Thyroid gland (tissue), 4 donors: ENCODE measurements around the gene MAGI2.

Experiments
- POLR2A ChIP-seq, 2 donors: fragments of 450-650 bp; IDR thresholded peaks; one replicate each; pipeline ENCODE4 v1.6.1; 2017; ENCODE audit warnings: antibody characterized with exemption in 2 of 2, mild to moderate bottlenecking in 2 of 2, moderate library complexity in 1 of 2
- TF ChIP-seq, protein P1 (sequence below), 6 experiments: fragments of 200-600 bp in 3 of 6; fragments of 450-650 bp in 3 of 6; sonication (generic) in 3 of 6; IDR thresholded peaks; one replicate each; pipeline ENCODE4 v1.5.1; 2016 to 2019; ENCODE audit warnings: antibody characterized with exemption in 6 of 6, mild to moderate bottlenecking in 2 of 6, inconsistent platforms in 1 of 6, moderate library complexity in 1 of 6

DNA sequence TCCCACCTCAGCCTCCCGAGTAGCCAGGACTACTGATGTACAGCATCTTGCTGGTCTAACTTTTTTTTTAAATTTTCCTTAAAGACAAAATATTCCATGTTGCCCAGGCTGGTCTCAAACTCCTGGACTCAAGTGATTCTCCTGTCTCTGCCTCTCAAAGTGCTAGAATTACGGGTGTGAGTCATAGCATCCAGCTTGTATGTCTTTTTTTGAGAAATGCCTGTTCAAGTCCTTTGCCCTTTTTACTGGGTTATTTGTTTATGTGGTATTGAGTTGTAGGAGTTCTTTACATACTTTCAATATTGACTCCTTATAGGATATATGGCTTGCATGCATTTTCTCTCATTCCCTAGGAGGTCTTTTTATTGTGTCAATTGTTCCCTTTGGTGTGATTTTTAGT, 486.4 kb downstream of the MAGI2 start:
- TF ChIP-seq, protein P1, sequence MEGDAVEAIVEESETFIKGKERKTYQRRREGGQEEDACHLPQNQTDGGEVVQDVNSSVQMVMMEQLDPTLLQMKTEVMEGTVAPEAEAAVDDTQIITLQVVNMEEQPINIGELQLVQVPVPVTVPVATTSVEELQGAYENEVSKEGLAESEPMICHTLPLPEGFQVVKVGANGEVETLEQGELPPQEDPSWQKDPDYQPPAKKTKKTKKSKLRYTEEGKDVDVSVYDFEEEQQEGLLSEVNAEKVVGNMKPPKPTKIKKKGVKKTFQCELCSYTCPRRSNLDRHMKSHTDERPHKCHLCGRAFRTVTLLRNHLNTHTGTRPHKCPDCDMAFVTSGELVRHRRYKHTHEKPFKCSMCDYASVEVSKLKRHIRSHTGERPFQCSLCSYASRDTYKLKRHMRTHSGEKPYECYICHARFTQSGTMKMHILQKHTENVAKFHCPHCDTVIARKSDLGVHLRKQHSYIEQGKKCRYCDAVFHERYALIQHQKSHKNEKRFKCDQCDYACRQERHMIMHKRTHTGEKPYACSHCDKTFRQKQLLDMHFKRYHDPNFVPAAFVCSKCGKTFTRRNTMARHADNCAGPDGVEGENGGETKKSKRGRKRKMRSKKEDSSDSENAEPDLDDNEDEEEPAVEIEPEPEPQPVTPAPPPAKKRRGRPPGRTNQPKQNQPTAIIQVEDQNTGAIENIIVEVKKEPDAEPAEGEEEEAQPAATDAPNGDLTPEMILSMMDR (IDR thresholded peaks at IDR 0.05) = no peak
- TF ChIP-seq POLR2A (IDR thresholded peaks at IDR 0.05) = no peak
